Body of pancreas (tissue), 4 donors: Measurements from ENCODE around the gene EEFSEC.
"Not testable (repeated sequence)": the region's sequence is repeated elsewhere in the genome, so short reads cannot be mapped to it uniquely, and the experiment has no call there.

Source experiments
- POLR2A ChIP-seq, 3 donors: fragments of 450-650 bp; IDR thresholded peaks; one replicate each; pipeline ENCODE4 v1.6.1; 2016; ENCODE audit warnings: antibody characterized with exemption in 3 of 3, mild to moderate bottlenecking in 2 of 3
- TF ChIP-seq, protein P1 (sequence below), 7 experiments: fragments of 450-650 bp in 4 of 7; fragments of 200-600 bp in 3 of 7; sonication (generic) in 3 of 7; IDR thresholded peaks; one replicate each; pipeline ENCODE4 v1.5.1; 2016 to 2019; ENCODE audit warnings: antibody characterized with exemption in 7 of 7

DNA sequence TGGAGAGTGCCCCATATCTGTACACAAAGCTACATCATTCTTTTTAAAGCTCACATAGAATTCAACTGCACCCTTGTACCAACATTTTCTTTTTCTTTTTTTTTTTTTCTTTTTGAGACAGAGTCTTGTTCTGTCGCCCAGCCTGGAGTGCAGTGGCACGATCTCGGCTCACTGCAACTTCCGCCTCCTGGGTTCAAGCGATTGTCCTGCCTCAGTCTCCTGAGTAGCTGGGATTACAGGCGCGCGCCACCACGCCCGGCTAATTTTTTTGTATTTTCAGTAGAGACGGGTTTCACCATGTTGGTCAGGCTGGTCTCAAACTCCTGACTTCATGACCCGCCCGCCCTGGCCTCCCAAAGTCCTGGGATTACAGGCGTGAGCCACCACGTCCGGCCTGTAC lies 1.1 kb downstream of the EEFSEC start:
- TF ChIP-seq POLR2A (IDR thresholded peaks at IDR 0.05): not testable (repeated sequence)
- TF ChIP-seq, protein P1, sequence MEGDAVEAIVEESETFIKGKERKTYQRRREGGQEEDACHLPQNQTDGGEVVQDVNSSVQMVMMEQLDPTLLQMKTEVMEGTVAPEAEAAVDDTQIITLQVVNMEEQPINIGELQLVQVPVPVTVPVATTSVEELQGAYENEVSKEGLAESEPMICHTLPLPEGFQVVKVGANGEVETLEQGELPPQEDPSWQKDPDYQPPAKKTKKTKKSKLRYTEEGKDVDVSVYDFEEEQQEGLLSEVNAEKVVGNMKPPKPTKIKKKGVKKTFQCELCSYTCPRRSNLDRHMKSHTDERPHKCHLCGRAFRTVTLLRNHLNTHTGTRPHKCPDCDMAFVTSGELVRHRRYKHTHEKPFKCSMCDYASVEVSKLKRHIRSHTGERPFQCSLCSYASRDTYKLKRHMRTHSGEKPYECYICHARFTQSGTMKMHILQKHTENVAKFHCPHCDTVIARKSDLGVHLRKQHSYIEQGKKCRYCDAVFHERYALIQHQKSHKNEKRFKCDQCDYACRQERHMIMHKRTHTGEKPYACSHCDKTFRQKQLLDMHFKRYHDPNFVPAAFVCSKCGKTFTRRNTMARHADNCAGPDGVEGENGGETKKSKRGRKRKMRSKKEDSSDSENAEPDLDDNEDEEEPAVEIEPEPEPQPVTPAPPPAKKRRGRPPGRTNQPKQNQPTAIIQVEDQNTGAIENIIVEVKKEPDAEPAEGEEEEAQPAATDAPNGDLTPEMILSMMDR (IDR thresholded peaks at IDR 0.05): not testable (repeated sequence)
